ENCODE data around the gene NFKBIB.
"Not testable (repeated sequence)": the region's sequence is repeated elsewhere in the genome, so short reads cannot be mapped to it uniquely, and the experiment has no call there.

NFKBIB gene

GRCh38 chr19:38875656-38876395 lies 23.9 kb upstream of the NFKBIB start:
- no peak for DNase-seq (ENCODE audit: low read depth, low spot score)

- DNase-seq (ENCODE audit: low read depth, low spot score) = peak; percentile 45
Measured at GRCh38 chr19:38877781-38878574, 21.8 kb upstream of the NFKBIB start, which contains the start of gene RINL. TSS of gene RINL (minus strand) at chr19:38878275. CDS start at chr19:38876742, 1,533 bp downstream.

GRCh38 chr19:38878575-38879399 lies 21.0 kb upstream of the NFKBIB start:
- DNase-seq (ENCODE audit: low read depth, low spot score) = no peak

GRCh38 chr19:38879400-38879751 lies 20.4 kb upstream of the NFKBIB start:
- no peak for DNase-seq (ENCODE audit: low read depth, low spot score)

- no peak for DNase-seq (ENCODE audit: low read depth, low spot score)
Measured at GRCh38 chr19:38880076-38880881, 19.5 kb upstream of the NFKBIB start.

GRCh38 chr19:38880882-38881609 lies 18.7 kb upstream of the NFKBIB start:
- DNase-seq (ENCODE audit: low read depth, low spot score) = no peak

GRCh38 chr19:38883286-38883685 lies 16.5 kb upstream of the NFKBIB start:
- no peak for DNase-seq (ENCODE audit: low read depth, low spot score)

- DNase-seq (ENCODE audit: low read depth, low spot score) = not testable (repeated sequence)
Measured at GRCh38 chr19:38884691-38885090, 15.1 kb upstream of the NFKBIB start.

GRCh38 chr19:38888876-38889275 lies 10.9 kb upstream of the NFKBIB start:
- no peak for DNase-seq (ENCODE audit: low read depth, low spot score)

GRCh38 chr19:38889803-38890202 lies 10.0 kb upstream of the NFKBIB start:
- DNase-seq (ENCODE audit: low read depth, low spot score) = no peak

- no peak for DNase-seq (ENCODE audit: low read depth, low spot score)
Measured at GRCh38 chr19:38890686-38891085, 9.1 kb upstream of the NFKBIB start.

- no peak for DNase-seq (ENCODE audit: low read depth, low spot score)
Measured at GRCh38 chr19:38891771-38892170, 8.0 kb upstream of the NFKBIB start.

GRCh38 chr19:38892841-38893240 lies 6.9 kb upstream of the NFKBIB start:
- DNase-seq (ENCODE audit: low read depth, low spot score) = no peak

GRCh38 chr19:38893341-38893771 lies 6.4 kb upstream of the NFKBIB start:
- no peak for DNase-seq (ENCODE audit: low read depth, low spot score)

GRCh38 chr19:38894968-38895367 lies 4.8 kb upstream of the NFKBIB start:
- no peak for DNase-seq (ENCODE audit: low read depth, low spot score)

- no peak for DNase-seq (ENCODE audit: low read depth, low spot score)
Measured at GRCh38 chr19:38898788-38899446, 852 bp upstream of the NFKBIB start.

GRCh38 chr19:38900202-38900629 lies 447 bp downstream of the NFKBIB start:
- DNase-seq (ENCODE audit: low read depth, low spot score) = no peak

GRCh38 chr19:38900743-38901190 lies 998 bp downstream of the NFKBIB start:
- no peak for DNase-seq (ENCODE audit: low read depth, low spot score)

GRCh38 chr19:38901683-38902082 lies 1.9 kb downstream of the NFKBIB start:
- no peak for DNase-seq (ENCODE audit: low read depth, low spot score)
